HepG2 (cell line): ENCODE data around the gene NFATC2.

Source experiments
- AKNA ChIP-seq: sonication (generic); formaldehyde crosslinking; IDR thresholded peaks from 2 replicates; pipeline ENCODE4 v1.4.0; 2020; ENCODE audit warnings: missing genetic modification reagents, borderline replicate concordance
- CTCF ChIP-seq: sonication (generic); formaldehyde crosslinking; IDR thresholded peaks from 2 replicates; pipeline ENCODE4 v1.5.0; 2020; ENCODE audit warnings: mild to moderate bottlenecking, missing genetic modification reagents, moderate library complexity
- ERF ChIP-seq: IDR thresholded peaks from 2 replicates; pipeline ENCODE4 v1.6.1; 2018; ENCODE audit warnings: missing biosample characterization, missing genetic modification reagents
- ETV6 ChIP-seq: sonication (generic); formaldehyde crosslinking; conservative IDR thresholded peaks from 2 replicates; pipeline ENCODE4 v1.4.0; 2020; ENCODE audit warnings: missing genetic modification reagents
- KLF16 ChIP-seq, 2 experiments: sonication (generic) in 1 of 2; formaldehyde crosslinking in 1 of 2; IDR thresholded peaks; 2 replicates each; pipeline versions ENCODE4 v1.6.1 to v1.8.0; 2016 to 2023; ENCODE audit warnings: missing genetic modification reagents in 2 of 2, missing compliant biosample characterization in 1 of 2
- STAT5B ChIP-seq: sonication (generic); formaldehyde crosslinking; IDR thresholded peaks from 2 replicates; pipeline ENCODE4 v1.4.0; 2020; ENCODE audit warnings: missing genetic modification reagents
- ZNF430 ChIP-seq: sonication (generic); formaldehyde crosslinking; IDR thresholded peaks from 2 replicates; pipeline ENCODE4 v1.9.0; 2021; ENCODE audit warnings: mild to moderate bottlenecking, missing genetic modification reagents
- ZNF564 ChIP-seq: sonication (generic); formaldehyde crosslinking; IDR thresholded peaks from 2 replicates; pipeline ENCODE4 v1.8.1; 2023; ENCODE audit warnings: mild to moderate bottlenecking, missing genetic modification reagents
- ZNF687 ChIP-seq: sonication (generic); formaldehyde crosslinking; IDR thresholded peaks from 2 replicates; pipeline ENCODE4 v1.5.1; 2020; ENCODE audit warnings: mild to moderate bottlenecking, missing genetic modification reagents, moderate library complexity

DNA sequence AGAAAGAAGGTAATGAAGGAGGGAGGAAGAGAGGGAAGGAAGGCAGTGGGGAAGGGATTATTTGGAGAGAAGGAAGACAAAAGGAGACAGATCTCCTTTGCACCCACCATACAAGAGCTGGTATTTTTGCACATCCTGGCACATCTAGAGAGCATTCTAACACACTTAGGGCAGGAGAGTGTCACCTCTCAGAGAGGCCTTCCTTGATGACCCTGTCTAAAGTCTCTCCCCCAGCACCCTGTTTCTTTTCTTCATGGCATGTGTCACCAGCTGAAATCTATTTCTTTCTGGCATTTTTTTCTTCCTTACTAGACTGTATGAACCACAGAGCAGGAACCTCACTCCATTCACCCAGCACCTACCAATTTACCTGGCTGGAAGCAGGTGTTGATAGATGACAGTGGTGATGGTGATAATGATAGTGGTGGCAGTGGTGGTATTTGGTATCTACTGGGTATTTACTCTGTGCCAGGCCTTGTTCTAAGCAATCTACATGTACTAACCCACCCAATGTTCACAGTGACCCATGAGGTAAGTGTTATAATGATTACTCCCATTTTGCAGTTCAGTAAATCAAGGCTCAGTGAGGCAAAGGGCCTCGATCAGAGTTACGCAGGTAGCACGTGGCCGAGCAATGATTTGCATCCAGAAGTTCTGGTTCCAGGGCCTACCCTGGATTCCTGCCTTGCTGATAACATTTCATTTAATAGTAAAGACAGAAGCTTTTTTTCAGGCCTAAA is 131.8 kb downstream of the NFATC2 start:
- TF ChIP-seq ETV6 (CRISPR knock-in tag) (no peak), ZNF687 (no peak), KLF16 (CRISPR knock-in tag; IDR thresholded peaks at IDR 0.05) (no peak), ZNF430 (no peak), ZNF564 (CRISPR knock-in tag) (no peak), AKNA (CRISPR knock-in tag) (no peak), STAT5B (CRISPR knock-in tag) (no peak), CTCF (CRISPR knock-in tag) (no peak), ERF (CRISPR knock-in tag) (no peak)
